Ishikawa (cell line): ENCODE results near the gene BHLHA15.

Experiments used
- CEBPB ChIP-seq: IDR thresholded peaks from 2 replicates; pipeline ENCODE4 v1.6.1; 2012
- EGR1 ChIP-seq: IDR thresholded peaks from 2 replicates; pipeline ENCODE4 v1.6.1; 2012
- EP300 ChIP-seq: IDR thresholded peaks from 2 replicates; pipeline ENCODE4 v1.6.1; 2012; ENCODE audit warnings: borderline replicate concordance
- FOXM1 ChIP-seq: IDR thresholded peaks from 2 replicates; pipeline ENCODE4 v1.6.1; 2012; ENCODE audit warnings: low read depth, borderline replicate concordance
- NFIC ChIP-seq: IDR thresholded peaks from 2 replicates; pipeline ENCODE4 v1.6.1; 2012
- USF1 ChIP-seq: IDR thresholded peaks from 2 replicates; pipeline ENCODE4 v1.6.1; 2012
- YY1 ChIP-seq: IDR thresholded peaks from 2 replicates; pipeline ENCODE4 v1.6.1; 2012; ENCODE audit warnings: low read depth
- TF ChIP-seq, protein P1 (sequence below): IDR thresholded peaks from 2 replicates; pipeline ENCODE4 v1.6.1; 2012

DNA sequence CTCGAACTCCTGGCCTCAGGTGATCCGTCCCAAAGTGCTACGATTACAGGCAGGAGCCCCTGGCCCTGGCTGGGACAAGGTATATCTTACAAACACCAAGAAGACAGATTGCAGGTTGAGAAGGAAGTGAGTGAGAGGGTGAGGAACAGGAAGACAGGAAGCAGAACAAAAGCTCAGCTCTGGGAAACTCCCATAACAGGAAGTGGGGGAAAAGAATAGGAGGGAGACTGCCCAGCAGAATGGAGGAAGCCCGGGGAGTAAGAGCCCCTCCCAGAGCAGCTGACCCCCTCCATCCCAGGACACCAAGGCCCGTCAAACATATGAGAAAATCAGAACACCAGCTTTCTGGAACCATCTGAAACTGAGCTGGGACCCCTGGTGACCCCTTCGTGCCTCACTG is 37.9 kb downstream of the BHLHA15 start:
- TF ChIP-seq NFIC (no peak), EGR1 (no peak), FOXM1 (no peak), USF1 (no peak), YY1 (no peak), EP300 (no peak), CEBPB (no peak)
- TF ChIP-seq, protein P1, sequence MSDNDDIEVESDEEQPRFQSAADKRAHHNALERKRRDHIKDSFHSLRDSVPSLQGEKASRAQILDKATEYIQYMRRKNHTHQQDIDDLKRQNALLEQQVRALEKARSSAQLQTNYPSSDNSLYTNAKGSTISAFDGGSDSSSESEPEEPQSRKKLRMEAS: no peak
